PC-3 (cell line): ENCODE results near the gene EPS8L3. TPM values are rescaled to one million over a fixed set of nuclear protein-coding genes. Genes with fewer than 3 reads are reported as not detected.

Experiments used
- ATAC-seq: fragments of 200-7000 bp; cut with Tn5 transposase; 2 replicates; pipeline ENCODE4 v1.9.1; 2020; ENCODE audit warnings: mild to moderate bottlenecking, moderate library complexity
- BruUV-seq: library from RNA; stranded (reverse); fragments of 400-500 nt; replicated peaks from 2 replicates; lab custom pipeline; 2021; lab: Mats Ljungman, UMichigan
- CTCF ChIA-PET: fragments of 300-600 bp; sonication (Branson Sonifier 250); formaldehyde crosslinking; loops from one replicate; lab custom pipeline; 2022; ENCODE audit warnings: antibody characterized with exemption; lab: Charles Lee
- POLR2A ChIA-PET: fragments of 300-600 bp; sonication (Branson Sonifier 250); formaldehyde crosslinking; loops from one replicate; lab custom pipeline; 2022; ENCODE audit warnings: antibody characterized with exemption; ENCODE audit not compliant: unreplicated experiment; lab: Charles Lee
- DNase-seq: peaks from one replicate; pipeline ENCODE4 v3.0.0-alpha.2; 2015
- H2AFZ ChIP-seq: fragments of 300-600 bp; sonication (generic); 2 replicates; pipeline ENCODE4 v1.6.0; 2016; ENCODE audit warnings: antibody characterized with exemption, low read length
- H3F3A ChIP-seq: fragments of 300-600 bp; sonication (generic); one replicate; pipeline ENCODE4 v1.6.0; 2017; ENCODE audit warnings: antibody characterized with exemption, low read length, control low read depth, mild to moderate bottlenecking; ENCODE audit not compliant: unreplicated experiment
- H3K27ac ChIP-seq: fragments of 300-600 bp; sonication (generic); 2 replicates; pipeline ENCODE4 v1.5.1; 2016; ENCODE audit warnings: mild to moderate bottlenecking, low read length
- H3K27me3 ChIP-seq: fragments of 300-600 bp; sonication (generic); 2 replicates; pipeline ENCODE4 v1.6.1; 2016; ENCODE audit warnings: low read length, mixed read lengths
- H3K36me3 ChIP-seq: fragments of 300-600 bp; sonication (generic); 2 replicates; pipeline ENCODE4 v1.6.1; 2016; ENCODE audit warnings: low read depth, mixed run types, low read length, mixed read lengths
- H3K4me1 ChIP-seq: fragments of 300-600 bp; sonication (generic); 2 replicates; pipeline ENCODE4 v1.5.1; 2016; ENCODE audit warnings: low read length; ENCODE audit not compliant: insufficient read depth
- H3K4me2 ChIP-seq: fragments of 300-600 bp; sonication (generic); 2 replicates; pipeline ENCODE4 v1.6.0; 2016; ENCODE audit warnings: low read length
- H3K4me3 ChIP-seq: fragments of 300-600 bp; sonication (generic); 2 replicates; pipeline ENCODE4 v1.5.1; 2016; ENCODE audit warnings: mild to moderate bottlenecking, low read length, mixed read lengths
- H3K79me2 ChIP-seq: fragments of 300-600 bp; sonication (generic); 2 replicates; pipeline ENCODE4 v1.6.1; 2017; ENCODE audit warnings: low read length, mixed read lengths
- H3K9ac ChIP-seq: fragments of 300-600 bp; sonication (generic); 2 replicates; pipeline ENCODE4 v1.6.0; 2016; ENCODE audit warnings: mild to moderate bottlenecking, low read length
- H3K9me2 ChIP-seq: fragments of 300-600 bp; sonication (generic); replicated peaks from 2 replicates; pipeline ENCODE4 v1.6.1; 2016; ENCODE audit warnings: mixed run types, low read length, mixed read lengths
- H3K9me3 ChIP-seq: fragments of 300-600 bp; sonication (generic); 2 replicates; pipeline ENCODE4 v1.6.1; 2016; ENCODE audit warnings: low read length, mixed read lengths
- H4K20me1 ChIP-seq: fragments of 300-600 bp; sonication (generic); 2 replicates; pipeline ENCODE4 v1.6.1; 2016; ENCODE audit warnings: low read length, mixed read lengths
- EZH2 ChIP-seq: fragments of 300-600 bp; sonication (generic); IDR thresholded peaks from one replicate; pipeline ENCODE4 v1.6.1; 2017; ENCODE audit warnings: antibody characterized with exemption, mild to moderate bottlenecking, low read length; ENCODE audit not compliant: unreplicated experiment
- EZH2phosphoT487 ChIP-seq: fragments of 300-600 bp; sonication (generic); IDR thresholded peaks from 2 replicates; pipeline ENCODE4 v1.6.1; 2018; ENCODE audit warnings: mild to moderate bottlenecking, antibody characterized with exemption, low read length, borderline replicate concordance
- intact Hi-C: fragments of 100-400 bp; cut with micrococcal nuclease; formaldehyde crosslinking; loops from 2 replicates; pipeline ENCODE4 v1.9.0; 2023
- total RNA-seq: library from RNA; depleted of rRNA; stranded (reverse); fragments of >200 nt; gene quantifications from 2 replicates; pipeline ENCODE4 v1.2.3, GENCODE V29; 2014
- TF ChIP-seq, protein P1 (sequence below): fragments of 300-600 bp; sonication (generic); conservative IDR thresholded peaks from 2 replicates; pipeline ENCODE4 v1.5.1; 2017; ENCODE audit warnings: antibody characterized with exemption, low read depth, mild to moderate bottlenecking, low read length

EPS8L3 gene
- total RNA-seq, 1 experiment from 2014 or later = not detected

DNA sequence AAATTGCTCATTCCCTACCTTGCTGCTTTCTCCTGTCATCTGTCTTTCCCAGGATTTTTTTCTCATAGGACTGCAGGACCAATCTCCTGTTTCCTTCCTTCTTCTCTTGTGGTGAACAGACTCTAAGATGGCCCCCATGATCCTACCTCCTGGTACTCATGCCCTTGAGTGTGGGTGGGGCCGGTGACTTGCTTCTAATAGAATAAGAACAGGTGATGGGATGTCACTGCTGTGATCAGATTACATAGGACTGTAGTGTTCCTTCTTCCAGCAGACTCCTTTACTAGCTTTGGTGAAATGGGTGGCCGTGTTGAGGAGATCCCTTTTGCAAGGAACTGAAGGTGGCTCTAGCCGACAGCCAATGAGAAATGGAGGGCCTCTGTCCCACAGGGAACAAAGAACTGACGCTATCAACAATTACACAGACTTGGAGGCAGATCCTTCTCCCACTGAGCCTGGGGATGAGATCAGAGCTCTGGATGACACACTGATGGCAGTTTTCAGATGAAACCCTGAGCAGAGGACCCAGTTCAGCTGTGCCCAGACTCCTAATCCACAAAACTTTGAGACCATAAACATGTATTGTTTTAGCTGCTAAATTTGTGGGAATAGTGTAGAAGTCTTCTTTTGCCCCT lies 30.4 kb downstream of the EPS8L3 start:
- CTCF ChIA-PET = no interaction called here
- TF ChIP-seq, protein P1, sequence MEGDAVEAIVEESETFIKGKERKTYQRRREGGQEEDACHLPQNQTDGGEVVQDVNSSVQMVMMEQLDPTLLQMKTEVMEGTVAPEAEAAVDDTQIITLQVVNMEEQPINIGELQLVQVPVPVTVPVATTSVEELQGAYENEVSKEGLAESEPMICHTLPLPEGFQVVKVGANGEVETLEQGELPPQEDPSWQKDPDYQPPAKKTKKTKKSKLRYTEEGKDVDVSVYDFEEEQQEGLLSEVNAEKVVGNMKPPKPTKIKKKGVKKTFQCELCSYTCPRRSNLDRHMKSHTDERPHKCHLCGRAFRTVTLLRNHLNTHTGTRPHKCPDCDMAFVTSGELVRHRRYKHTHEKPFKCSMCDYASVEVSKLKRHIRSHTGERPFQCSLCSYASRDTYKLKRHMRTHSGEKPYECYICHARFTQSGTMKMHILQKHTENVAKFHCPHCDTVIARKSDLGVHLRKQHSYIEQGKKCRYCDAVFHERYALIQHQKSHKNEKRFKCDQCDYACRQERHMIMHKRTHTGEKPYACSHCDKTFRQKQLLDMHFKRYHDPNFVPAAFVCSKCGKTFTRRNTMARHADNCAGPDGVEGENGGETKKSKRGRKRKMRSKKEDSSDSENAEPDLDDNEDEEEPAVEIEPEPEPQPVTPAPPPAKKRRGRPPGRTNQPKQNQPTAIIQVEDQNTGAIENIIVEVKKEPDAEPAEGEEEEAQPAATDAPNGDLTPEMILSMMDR = no peak
- TF ChIP-seq EZH2 (no peak), EZH2phosphoT487 (no peak)

DNA sequence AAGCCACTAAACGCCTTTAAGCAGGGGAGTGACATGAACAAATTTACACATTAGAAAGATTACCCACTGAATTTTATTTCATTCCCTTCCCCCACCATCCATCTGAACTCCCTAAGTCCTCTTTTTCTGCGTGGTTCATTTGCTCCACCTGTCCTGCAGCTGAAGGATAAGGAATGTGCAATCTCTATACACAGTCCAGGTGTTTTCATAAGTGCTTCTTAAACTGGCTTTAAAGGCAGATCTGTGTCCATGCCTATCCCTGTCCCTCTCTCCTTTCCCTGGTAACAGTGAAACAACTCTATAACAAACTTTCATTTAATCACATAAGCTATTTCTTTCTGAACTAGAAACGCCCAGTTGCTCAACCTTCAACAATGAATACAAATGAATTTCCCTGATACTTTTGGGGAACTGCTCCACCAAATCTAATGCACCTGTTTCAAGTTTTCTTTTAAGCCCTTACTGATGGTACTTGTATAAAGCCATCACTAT lies 31.3 kb downstream of the EPS8L3 start:
- CTCF ChIA-PET = interaction anchor here (0.6 kb wide), 1 partner anchor 81 kb away, joined by 3 read pairs; no protein-coding TSS in a partner anchor
- TF ChIP-seq EZH2 (no peak), EZH2phosphoT487 (no peak)
- TF ChIP-seq, protein P1 = no peak
- no peak for ATAC-seq
- Histone ChIP-seq H3K9me3 (no peaks in the 10 kb centered on the region), H2AFZ (no peak overlapping the region), H3K27me3 (no peaks in the 10 kb centered on the region), H3F3A (no peaks in the 10 kb centered on the region), H3K27ac (no peak overlapping the region), H3K4me1 (no peaks in the 10 kb centered on the region), H3K36me3 (peaks cover 8% of the 10 kb centered on the region; the same call in 1 of the 2 replicates), H3K9me2 (no peaks in the 10 kb centered on the region), H3K4me2 (no peak overlapping the region), H4K20me1 (no peaks in the 10 kb centered on the region), H3K4me3 (no peak overlapping the region), H3K79me2 (no peaks in the 10 kb centered on the region), H3K9ac (no peak overlapping the region)
- intact Hi-C loops = no loop called here
- DNase-seq = no peak
- POLR2A ChIA-PET = interaction anchor here (0.6 kb wide), 1 partner anchor 18 kb away, joined by 5 read pairs; no protein-coding TSS in a partner anchor
- BruUV-seq = no TSS peak

More for the DNA sequence above, 30.4 kb downstream of the EPS8L3 start:
- no peak overlapping the region for H3K27ac ChIP-seq
- H3K9me2 ChIP-seq = no peaks in the 10 kb centered on the region
- ATAC-seq (no peak), DNase-seq (no peak)
- no peaks in the 10 kb centered on the region for H4K20me1 ChIP-seq
- POLR2A ChIA-PET = no interaction called here
- H3K79me2 ChIP-seq = no peaks in the 10 kb centered on the region
- H3F3A ChIP-seq = no peaks in the 10 kb centered on the region
- no TSS peak for BruUV-seq
- intact Hi-C loops = no loop called here
- no peak overlapping the region for H2AFZ ChIP-seq
- no peak overlapping the region for H3K4me2 ChIP-seq
- no peaks in the 10 kb centered on the region for H3K4me1 ChIP-seq
- no peak overlapping the region for H3K9ac ChIP-seq
- H3K27me3 ChIP-seq = no peaks in the 10 kb centered on the region
- peaks cover 16% of the 10 kb centered on the region; the same call in 1 of the 2 replicates for H3K36me3 ChIP-seq
- H3K4me3 ChIP-seq = no peak overlapping the region
- H3K9me3 ChIP-seq = no peaks in the 10 kb centered on the region

DNA sequence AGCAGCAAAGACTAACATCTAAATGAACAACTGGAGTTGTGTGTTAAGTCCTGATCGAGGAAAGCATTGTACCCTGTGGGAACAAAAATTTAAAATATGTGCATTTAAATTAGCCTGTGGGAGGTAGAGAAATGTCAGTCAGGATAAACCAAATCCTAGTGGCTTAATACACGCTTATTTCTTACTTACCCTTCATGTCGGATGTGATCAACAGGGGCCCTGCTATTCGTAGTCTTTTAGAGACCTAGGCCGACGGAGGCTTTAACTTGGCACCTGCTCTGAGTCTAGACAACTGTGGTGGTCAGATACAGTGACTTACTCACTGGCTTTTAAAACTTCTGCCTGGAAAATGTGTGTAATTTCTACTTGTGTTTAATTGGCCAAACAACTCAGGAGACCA lies 33.1 kb downstream of the EPS8L3 start:
- H3K9ac ChIP-seq = no peak overlapping the region
- no peak for ATAC-seq
- H3K79me2 ChIP-seq = no peaks in the 10 kb centered on the region

More for the DNA sequence above, 33.1 kb downstream of the EPS8L3 start:
- H3K4me3 ChIP-seq = no peak overlapping the region
- no peaks in the 10 kb centered on the region for H3K9me3 ChIP-seq
- H3K4me2 ChIP-seq = no peak overlapping the region
- no peak for DNase-seq
- no peaks in the 10 kb centered on the region for H3K27me3 ChIP-seq
- H4K20me1 ChIP-seq = no peaks in the 10 kb centered on the region
- no peak overlapping the region for H3K27ac ChIP-seq
- no peak for TF ChIP-seq EZH2phosphoT487
- TF ChIP-seq EZH2 = no peak
- TF ChIP-seq, protein P1 = no peak
- BruUV-seq = no TSS peak
- H3K36me3 ChIP-seq = no peaks in the 10 kb centered on the region
- intact Hi-C loops = no loop called here
- H2AFZ ChIP-seq = no peak overlapping the region
- no peaks in the 10 kb centered on the region for H3K9me2 ChIP-seq
- ChIA-PET POLR2A (no interaction called here), CTCF (no interaction called here)
- no peaks in the 10 kb centered on the region for H3F3A ChIP-seq
- H3K4me1 ChIP-seq = no peaks in the 10 kb centered on the region
